GM19438 (cell line): ENCODE data around the gene MISP.
"Not testable (repeated sequence)": the region's sequence is repeated elsewhere in the genome, so short reads cannot be mapped to it uniquely, and the experiment has no call there.

Source experiments
- ATAC-seq: cut with Tn5 transposase; IDR thresholded peaks from one replicate; pipeline ENCODE4 v1.9.1; 2021; ENCODE audit warnings: low read depth; ENCODE audit not compliant: unreplicated experiment

Gene MISP

GRCh38 chr19:723714-724113 lies 27.2 kb upstream of the MISP start:
- ATAC-seq: no peak

DNA sequence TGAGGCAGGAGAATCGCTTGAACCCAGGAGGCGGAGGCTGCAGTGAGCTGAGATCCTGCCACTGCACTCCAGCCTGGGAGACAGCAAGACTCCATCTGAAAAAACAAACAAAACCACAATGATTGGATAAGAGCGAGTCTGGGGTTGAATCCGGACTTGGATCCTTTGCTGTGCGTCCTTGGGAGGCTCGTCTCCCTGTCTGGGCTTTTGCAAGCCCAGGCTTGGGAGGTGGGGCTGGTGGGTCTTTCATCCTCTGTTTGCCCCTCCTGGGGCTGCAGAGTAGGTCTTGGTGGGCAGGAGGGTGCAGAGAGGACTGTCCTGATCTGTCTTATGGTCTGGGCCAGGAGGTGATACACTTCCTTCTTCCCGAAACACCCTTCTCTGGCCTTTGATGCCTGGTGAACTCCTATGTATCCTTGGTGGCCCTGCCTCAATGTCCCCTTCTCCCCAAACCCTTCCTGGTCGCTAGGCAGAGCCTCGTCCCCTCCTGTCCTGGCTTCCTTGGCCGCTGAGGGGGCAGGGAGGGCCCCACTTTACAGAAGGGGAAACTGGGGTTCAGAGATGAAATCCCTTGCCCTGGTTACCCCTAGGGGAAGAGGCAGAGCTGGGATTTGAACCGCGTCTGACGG lies 25.3 kb upstream of the MISP start:
- no peak for ATAC-seq

GRCh38 chr19:726993-727956 lies 23.6 kb upstream of the MISP start:
- ATAC-seq: no peak

- ATAC-seq: no peak
Measured at GRCh38 chr19:728011-728410, 22.9 kb upstream of the MISP start.

DNA sequence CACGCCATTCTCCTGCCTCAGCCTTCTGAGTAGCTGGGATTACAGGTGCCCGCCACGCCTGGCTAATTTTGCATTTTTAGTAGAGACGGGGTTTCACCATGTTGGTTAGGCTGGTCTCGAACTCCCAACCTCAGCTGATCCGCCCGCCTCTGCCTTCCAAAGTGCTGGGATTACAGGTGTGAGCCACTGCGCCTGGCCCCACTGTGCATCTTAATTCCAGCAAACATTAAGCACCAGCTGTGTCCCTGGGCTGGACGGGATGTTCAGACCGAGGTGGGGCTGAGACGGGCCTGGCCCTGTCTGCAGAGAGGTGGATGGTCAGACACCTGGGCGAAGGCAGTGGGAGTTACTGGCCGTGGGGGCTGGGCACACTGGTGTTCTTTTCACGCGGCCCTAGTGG lies 21.3 kb upstream of the MISP start:
- not testable (repeated sequence) for ATAC-seq

DNA sequence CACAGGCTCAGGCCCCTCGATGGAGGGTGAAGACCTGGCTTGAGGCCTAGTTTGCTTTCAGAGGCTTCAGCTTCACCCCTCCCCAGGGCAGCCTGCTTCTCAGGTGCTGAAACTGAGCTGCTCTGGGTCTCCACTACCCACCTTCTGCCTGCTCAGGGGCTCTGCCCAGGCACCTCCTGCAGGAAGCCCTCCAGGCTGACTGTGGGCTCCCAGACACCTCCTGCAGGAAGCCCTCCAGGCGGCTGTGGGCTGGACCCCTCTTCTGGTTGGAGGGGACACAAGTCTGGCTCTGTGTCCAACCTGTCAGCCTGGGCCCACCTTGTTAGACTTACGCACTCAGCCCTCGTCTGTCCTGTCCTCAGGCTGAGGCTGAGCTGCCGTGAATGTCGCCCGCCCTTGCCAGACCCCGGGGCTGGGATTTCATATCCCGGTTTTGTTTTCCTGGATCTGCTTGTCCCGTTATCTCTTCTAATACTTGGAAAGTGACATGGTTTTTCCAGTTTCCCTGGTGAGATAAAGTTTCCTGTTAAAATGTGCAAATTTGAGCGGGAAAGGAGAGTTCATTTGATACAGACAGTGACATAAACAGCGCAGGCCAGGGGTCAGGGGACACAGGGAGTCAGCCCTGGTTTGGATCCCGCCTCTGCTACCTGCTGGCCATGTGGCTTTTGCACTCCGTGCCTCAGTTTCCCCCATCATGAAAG lies 20.8 kb upstream of the MISP start:
- no peak for ATAC-seq

- no peak for ATAC-seq
Measured at GRCh38 chr19:731000-731399, 19.9 kb upstream of the MISP start.

DNA sequence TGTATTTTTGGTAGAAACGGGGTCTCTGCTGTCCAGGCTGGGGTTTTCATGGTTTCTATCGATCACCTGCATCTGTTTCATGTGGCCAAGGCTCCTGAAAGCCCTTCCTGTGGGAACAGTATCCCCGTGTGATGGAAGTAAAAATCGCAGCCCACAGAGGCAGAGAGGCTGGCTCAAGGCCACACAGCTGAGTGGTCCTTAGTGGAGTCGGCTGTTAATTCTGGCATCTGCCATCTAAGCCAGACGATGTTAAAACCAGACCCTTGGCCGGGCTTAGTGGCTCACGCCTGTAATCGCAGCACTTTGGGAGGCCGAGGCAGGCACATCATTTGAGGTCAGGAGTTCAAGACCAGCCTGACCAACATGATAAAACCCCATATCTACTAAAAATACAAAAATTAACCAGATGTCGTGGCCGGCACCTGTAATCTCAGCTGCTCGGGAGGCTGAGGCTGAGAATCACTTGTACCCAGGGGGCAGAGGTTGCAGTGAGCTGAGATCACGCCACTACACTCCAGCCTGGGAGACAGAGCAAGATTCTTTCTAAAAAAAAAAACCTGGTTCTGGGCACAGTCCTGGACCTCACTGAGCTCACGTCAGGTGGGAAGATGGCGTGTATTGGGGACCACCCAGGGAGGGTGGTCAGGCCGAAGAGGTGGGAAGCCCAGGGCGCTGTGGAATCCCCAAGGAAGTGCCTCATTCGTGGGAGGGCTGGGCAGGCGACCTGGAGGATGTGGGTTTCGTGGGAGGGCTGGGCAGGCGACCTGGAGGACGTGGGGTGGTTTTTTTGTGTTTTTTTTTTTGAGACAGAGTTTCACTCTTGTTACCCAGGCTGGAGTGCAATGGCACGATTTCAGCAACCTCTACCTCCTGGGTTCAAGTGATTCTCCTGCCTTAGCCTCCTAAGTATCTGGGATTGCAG lies 18.5 kb upstream of the MISP start:
- ATAC-seq: no peak

GRCh38 chr19:734716-735115 lies 16.2 kb upstream of the MISP start:
- ATAC-seq: no peak

GRCh38 chr19:736125-736524 lies 14.8 kb upstream of the MISP start:
- ATAC-seq: no peak

- ATAC-seq: no peak
Measured at GRCh38 chr19:737591-738093, 13.3 kb upstream of the MISP start.

DNA sequence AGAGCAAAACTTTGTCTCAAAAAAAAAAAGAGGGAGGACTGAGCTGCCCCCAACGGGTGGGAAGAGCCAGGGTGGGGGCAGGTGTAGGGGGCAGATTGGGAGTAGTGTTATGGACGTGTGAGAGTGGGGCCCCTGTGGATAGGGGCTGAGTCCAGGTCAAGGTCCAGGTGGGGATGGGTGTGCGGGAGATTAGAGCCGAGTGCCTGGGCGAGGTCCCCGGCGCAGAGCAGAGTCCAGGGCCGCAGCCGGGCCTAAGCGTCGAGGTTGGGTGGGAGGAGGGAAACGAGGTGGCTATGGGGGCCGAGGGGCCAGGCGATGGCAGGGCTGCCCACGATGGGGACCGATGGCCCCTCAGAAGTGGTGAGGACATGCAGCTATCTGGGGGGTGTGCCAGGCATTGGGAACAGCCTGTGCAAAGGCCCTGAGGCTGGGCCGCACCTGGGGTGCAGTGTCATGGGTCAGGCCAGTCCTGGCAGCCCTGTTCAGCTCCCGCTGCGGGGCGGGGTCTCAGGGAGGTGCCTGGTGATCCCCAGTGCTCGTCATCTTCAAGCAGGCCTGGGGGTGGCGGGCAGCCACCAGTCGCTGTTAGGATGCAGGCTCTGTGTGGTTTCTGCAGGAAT lies 12.3 kb upstream of the MISP start:
- no peak for ATAC-seq

- ATAC-seq: no peak
Measured at GRCh38 chr19:739998-740715, 10.8 kb upstream of the MISP start.

DNA sequence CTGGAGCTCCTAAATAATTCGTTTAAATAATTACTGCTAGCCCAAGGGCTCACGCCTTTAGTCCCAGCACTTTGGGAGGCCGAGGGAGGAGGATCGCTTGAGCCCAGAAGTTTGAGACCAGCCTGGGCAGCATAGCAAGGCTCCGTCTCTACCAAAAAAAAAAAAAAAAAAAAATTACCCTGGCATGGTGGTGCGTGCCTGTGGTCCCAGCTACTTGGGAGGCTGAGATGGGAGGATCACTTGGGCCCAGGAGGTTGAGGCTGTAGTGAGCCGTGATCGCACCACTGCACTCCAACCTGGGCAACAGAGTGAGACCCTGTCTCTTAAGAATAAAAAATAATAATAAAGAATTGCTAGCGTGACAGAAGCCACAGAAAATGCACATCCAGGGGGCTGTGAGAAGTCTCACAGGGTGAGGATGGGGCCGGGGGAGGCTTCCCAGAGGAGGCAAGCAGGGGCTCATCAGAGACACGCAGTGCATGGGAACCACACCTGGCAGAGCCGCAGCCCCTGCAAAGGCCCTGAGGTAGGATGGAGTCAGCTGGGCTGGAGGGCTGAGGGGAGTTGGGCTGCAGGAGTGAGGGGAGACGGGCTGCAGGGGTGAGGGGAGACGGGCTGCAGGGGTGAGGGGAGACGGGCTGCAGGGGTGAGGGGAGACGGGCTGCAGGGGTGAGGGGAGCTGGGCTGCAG lies 10.0 kb upstream of the MISP start:
- not testable (repeated sequence) for ATAC-seq

- no peak for ATAC-seq
Measured at GRCh38 chr19:741506-742131, 9.3 kb upstream of the MISP start.

DNA sequence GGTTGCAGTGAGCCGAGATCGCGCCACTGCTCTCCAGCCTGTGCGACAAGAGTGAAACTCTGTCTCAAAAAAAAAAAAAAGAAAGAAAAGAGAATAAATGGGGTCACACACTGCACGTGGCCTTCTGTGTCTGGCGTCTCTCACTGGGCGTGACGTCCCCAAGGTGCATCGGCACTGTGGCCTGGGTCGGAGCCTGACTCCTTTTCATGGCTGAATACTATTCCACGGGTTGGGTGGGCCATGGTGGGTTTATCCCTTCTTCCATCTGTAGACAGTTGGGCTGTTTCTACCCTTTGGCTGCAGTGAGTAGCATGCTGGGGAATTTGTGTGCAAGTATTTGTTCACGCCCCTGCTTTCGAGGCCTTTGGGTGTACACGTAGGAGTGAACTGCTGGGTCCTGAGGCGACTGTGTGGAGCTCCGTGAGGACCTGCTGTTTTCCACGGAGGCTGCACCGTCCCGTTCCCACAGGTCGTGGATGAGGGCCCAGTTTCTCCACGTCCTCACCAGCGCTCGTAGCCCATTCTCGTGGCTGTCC lies 8.3 kb upstream of the MISP start:
- ATAC-seq: no peak

DNA sequence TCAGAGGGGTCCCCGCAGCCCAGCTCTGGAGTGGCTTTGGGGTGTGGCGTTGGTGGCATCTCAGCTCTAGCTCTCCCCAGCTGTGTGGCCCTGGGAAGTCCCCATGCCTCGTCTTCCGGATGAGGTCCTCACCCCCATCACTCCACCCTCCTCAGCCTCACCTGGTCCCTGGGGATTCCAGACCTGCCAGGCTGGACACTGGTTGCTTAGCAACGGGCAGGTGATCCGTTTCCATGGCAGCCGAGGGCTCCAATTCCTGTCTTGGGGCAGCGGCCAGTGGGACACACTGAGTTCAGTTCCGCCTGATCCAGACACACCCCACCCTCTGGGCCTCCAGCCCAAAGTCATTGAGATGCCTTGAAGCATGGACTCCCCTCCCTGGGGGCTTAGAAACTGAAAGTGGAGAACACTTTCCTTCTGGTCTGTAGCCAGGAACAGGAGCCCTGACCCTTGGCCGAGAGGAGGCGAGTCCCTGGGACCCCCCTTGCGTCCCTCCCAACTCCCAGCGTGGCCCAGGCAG lies 7.7 kb upstream of the MISP start:
- no peak for ATAC-seq
